ENCODE results near the gene MAGED2.
"Not testable (repeated sequence)": the region's sequence is repeated elsewhere in the genome, so short reads cannot be mapped to it uniquely, and the experiment has no call there.

Gene MAGED2

GRCh38 chrX:54826598-54826997 lies 19.1 kb downstream of the MAGED2 start:
- DNase-seq (ENCODE audit: low read depth) = no peak
- H3K4me3 ChIP-seq (ENCODE audit: low read depth, low read length) = no peak overlapping the region
- no peak for TF ChIP-seq CTCF (IDR thresholded peaks at IDR 0.05; ENCODE audit: control insufficient read depth, extremely low read depth, insufficient read depth)

- H3K4me3 ChIP-seq (ENCODE audit: low read depth, low read length) = no peak overlapping the region
- DNase-seq (ENCODE audit: low read depth) = no peak
- TF ChIP-seq CTCF (IDR thresholded peaks at IDR 0.05; ENCODE audit: control insufficient read depth, extremely low read depth, insufficient read depth) = no peak
Observed at GRCh38 chrX:54838583-54838982, 31.0 kb downstream of the MAGED2 start.

GRCh38 chrX:54841184-54841874 lies 33.8 kb downstream of the MAGED2 start:
- not testable (repeated sequence) for H3K4me3 ChIP-seq (ENCODE audit: low read depth, low read length)

GRCh38 chrX:54842607-54843006 lies 35.1 kb downstream of the MAGED2 start:
- TF ChIP-seq CTCF (IDR thresholded peaks at IDR 0.05; ENCODE audit: control insufficient read depth, extremely low read depth, insufficient read depth) = no peak
- H3K4me3 ChIP-seq (ENCODE audit: low read depth, low read length) = no peak overlapping the region
- DNase-seq (ENCODE audit: low read depth) = no peak

More at GRCh38 chrX:54841184-54841874, 33.8 kb downstream of the MAGED2 start:
- DNase-seq (ENCODE audit: low read depth) = not testable (repeated sequence)

GRCh38 chrX:54843050-54843449 lies 35.5 kb downstream of the MAGED2 start:
- no peak for DNase-seq (ENCODE audit: low read depth)
- no peak for TF ChIP-seq CTCF (IDR thresholded peaks at IDR 0.05; ENCODE audit: control insufficient read depth, extremely low read depth, insufficient read depth)
- no peak overlapping the region for H3K4me3 ChIP-seq (ENCODE audit: low read depth, low read length)

- not testable (repeated sequence) for DNase-seq (ENCODE audit: low read depth); H3K4me3 ChIP-seq (ENCODE audit: low read depth, low read length)
Observed at GRCh38 chrX:54847700-54848099, 40.2 kb downstream of the MAGED2 start.

GRCh38 chrX:54865208-54865607 lies 57.7 kb downstream of the MAGED2 start:
- TF ChIP-seq CTCF (IDR thresholded peaks at IDR 0.05; ENCODE audit: control insufficient read depth, extremely low read depth, insufficient read depth) = no peak
- H3K4me3 ChIP-seq (ENCODE audit: low read depth, low read length) = no peak overlapping the region
- no peak for DNase-seq (ENCODE audit: low read depth)

All from LNCaP clone FGC (cell line).